GM21723 (cell line): Measurements from ENCODE around the gene SYCE1L.

Experiments
- ATAC-seq: cut with Tn5 transposase; IDR thresholded peaks from one replicate; pipeline ENCODE4 v1.9.1; 2021; ENCODE audit warnings: mild to moderate bottlenecking, moderate library complexity; ENCODE audit not compliant: unreplicated experiment

Gene SYCE1L

GRCh38 chr16:77246150-77246549, 46.9 kb downstream of the SYCE1L start:
- ATAC-seq, result no peak

GRCh38 chr16:77250400-77250799, 51.2 kb downstream of the SYCE1L start:
- ATAC-seq, result no peak
